HUES6 (cell line): ENCODE data around the gene GPAT3.
A peak's percentile ranks its signal among the peaks of the same experiment; 100 is the strongest.
"Not testable (repeated sequence)": the region's sequence is repeated elsewhere in the genome, so short reads cannot be mapped to it uniquely, and the experiment has no call there.

Source experiments
- H3K27ac ChIP-seq: 2 replicates; pipeline ENCODE4 v1.7.0; 2013; ENCODE audit warnings: low read depth, mild to moderate bottlenecking, low read length, inconsistent platforms
- H3K27me3 ChIP-seq: 2 replicates; pipeline ENCODE4 v1.6.1; 2013; ENCODE audit warnings: low read length; ENCODE audit not compliant: control insufficient read depth, insufficient read depth
- H3K36me3 ChIP-seq: 2 replicates; pipeline ENCODE4 v1.6.1; 2013; ENCODE audit warnings: low read length; ENCODE audit not compliant: control insufficient read depth, insufficient read depth
- H3K4me1 ChIP-seq: 2 replicates; pipeline ENCODE4 v1.6.1; 2013; ENCODE audit warnings: low read length; ENCODE audit not compliant: control insufficient read depth, insufficient read depth
- H3K4me3 ChIP-seq: 2 replicates; pipeline ENCODE4 v1.5.1; 2013; ENCODE audit warnings: low read depth, low read length
- H3K9ac ChIP-seq: one replicate; pipeline ENCODE4 v1.6.1; 2013; ENCODE audit warnings: mild to moderate bottlenecking, low read length
- H3K9me3 ChIP-seq: 2 replicates; pipeline ENCODE4 v1.6.1; 2013; ENCODE audit warnings: low read depth, low read length; ENCODE audit not compliant: control insufficient read depth, insufficient read depth

Gene GPAT3

GRCh38 chr4:83535520-83536361 is at the start of gene GPAT3:
TSS of gene GPAT3 (plus strand) at chr4:83536108. CDS start at chr4:83536623, 515 bp downstream.
- Histone ChIP-seq H3K36me3 (no peaks in the 10 kb centered on the region), H3K4me3 (peak within 1 kb of the TSS; percentile 64), H3K9me3 (no peaks in the 10 kb centered on the region), H3K27me3 (peaks cover 65% of the 10 kb centered on the region), H3K4me1 (no peaks in the 10 kb centered on the region), H3K27ac (no peak within 1 kb of the TSS), H3K9ac (peak within 1 kb of the TSS; percentile 41)

- no peak overlapping the region for H3K9ac ChIP-seq
- H3K27ac ChIP-seq: no peak overlapping the region
- H3K4me3 ChIP-seq: no peak overlapping the region
- peaks cover 5% of the 10 kb centered on the region for H3K4me1 ChIP-seq
- H3K27me3 ChIP-seq: no peaks in the 10 kb centered on the region
- H3K9me3 ChIP-seq: no peaks in the 10 kb centered on the region
- peaks cover 4% of the 10 kb centered on the region; the same call in 1 of the 2 replicates for H3K36me3 ChIP-seq
These were observed 49.3 kb upstream of the GPAT3 start for GRCh38 chr4:83486457-83487129.

GRCh38 chr4:83489711-83490326 is 46.1 kb upstream of the GPAT3 start:
- Histone ChIP-seq H3K4me1 (peaks cover 5% of the 10 kb centered on the region), H3K9me3 (no peaks in the 10 kb centered on the region), H3K36me3 (no peaks in the 10 kb centered on the region), H3K9ac (no peak overlapping the region), H3K4me3 (no peak overlapping the region), H3K27me3 (no peaks in the 10 kb centered on the region), H3K27ac (no peak overlapping the region)

GRCh38 chr4:83490876-83491450 is 44.9 kb upstream of the GPAT3 start:
- Histone ChIP-seq H3K36me3 (no peaks in the 10 kb centered on the region), H3K9me3 (no peaks in the 10 kb centered on the region), H3K9ac (no peak overlapping the region)

GRCh38 chr4:83496085-83496917 is 39.6 kb upstream of the GPAT3 start:
- H3K4me3 ChIP-seq, H3K27me3 ChIP-seq, H3K4me1 ChIP-seq, H3K9ac ChIP-seq, H3K36me3 ChIP-seq, H3K9me3 ChIP-seq, H3K27ac ChIP-seq: not testable (repeated sequence)

More at GRCh38 chr4:83490876-83491450, 44.9 kb upstream of the GPAT3 start:
- Histone ChIP-seq H3K27ac (no peak overlapping the region), H3K4me3 (no peak overlapping the region), H3K27me3 (no peaks in the 10 kb centered on the region), H3K4me1 (no peaks in the 10 kb centered on the region)

- Histone ChIP-seq H3K4me1 (no peaks in the 10 kb centered on the region; the same call in 1 of the 2 replicates), H3K9ac (no peak overlapping the region), H3K36me3 (no peaks in the 10 kb centered on the region), H3K9me3 (no peaks in the 10 kb centered on the region), H3K27me3 (no peaks in the 10 kb centered on the region), H3K27ac (no peak overlapping the region), H3K4me3 (no peak overlapping the region)
These were observed 37.7 kb upstream of the GPAT3 start for GRCh38 chr4:83498187-83498586.

GRCh38 chr4:83501671-83502070 is 34.2 kb upstream of the GPAT3 start:
- H3K36me3 ChIP-seq, H3K9me3 ChIP-seq, H3K4me3 ChIP-seq, H3K4me1 ChIP-seq, H3K27me3 ChIP-seq, H3K9ac ChIP-seq, H3K27ac ChIP-seq: not testable (repeated sequence)

- Histone ChIP-seq H3K36me3 (no peaks in the 10 kb centered on the region), H3K4me3 (no peak overlapping the region), H3K27ac (no peak overlapping the region), H3K4me1 (peaks cover 4% of the 10 kb centered on the region), H3K27me3 (no peaks in the 10 kb centered on the region), H3K9ac (no peak overlapping the region), H3K9me3 (no peaks in the 10 kb centered on the region)
These were observed 31.9 kb upstream of the GPAT3 start for GRCh38 chr4:83503974-83504373.

GRCh38 chr4:83504503-83504902 is 31.4 kb upstream of the GPAT3 start:
- Histone ChIP-seq H3K9ac (no peak overlapping the region), H3K4me3 (no peak overlapping the region), H3K27me3 (no peaks in the 10 kb centered on the region), H3K27ac (no peak overlapping the region), H3K4me1 (peaks cover 4% of the 10 kb centered on the region), H3K9me3 (no peaks in the 10 kb centered on the region), H3K36me3 (no peaks in the 10 kb centered on the region)

- Histone ChIP-seq H3K27ac (no peak overlapping the region), H3K4me1 (peaks cover 4% of the 10 kb centered on the region), H3K4me3 (no peak overlapping the region), H3K36me3 (no peaks in the 10 kb centered on the region), H3K9me3 (no peaks in the 10 kb centered on the region), H3K27me3 (no peaks in the 10 kb centered on the region), H3K9ac (no peak overlapping the region)
These were observed 30.9 kb upstream of the GPAT3 start for GRCh38 chr4:83504996-83505395.
